HCT116 (cell line): ENCODE data around the gene CEP97. TPM values are rescaled to one million over a fixed set of nuclear protein-coding genes. Genes with fewer than 3 reads are reported as not detected.

ENCODE experiments used
- ATAC-seq: fragments of 200-7000 bp; cut with Tn5 transposase; 2 replicates; pipeline ENCODE4 v1.9.1; 2020; ENCODE audit warnings: mild to moderate bottlenecking, moderate library complexity
- BruUV-seq: library from RNA; stranded (reverse); fragments of 400-500 nt; replicated peaks from 2 replicates; lab custom pipeline; 2021; lab: Mats Ljungman, UMichigan
- CTCF ChIA-PET: fragments of 300-600 bp; sonication (Branson Sonifier 250); formaldehyde crosslinking; loops from one replicate; lab custom pipeline; 2021; ENCODE audit warnings: antibody characterized with exemption; lab: Charles Lee
- POLR2A ChIA-PET: fragments of 300-600, 350-600 bp; sonication (Branson Sonifier 250); formaldehyde crosslinking; loops from one replicate; lab custom pipeline; 2021; ENCODE audit warnings: antibody characterized with exemption; lab: Charles Lee
- RAD21 ChIA-PET, 2 experiments: fragments of 300-600 bp; sonication (Branson Sonifier 250); formaldehyde crosslinking; loops; one replicate each; lab custom pipeline; 2023; ENCODE audit warnings: low total read pairs in 2 of 2; ENCODE audit not compliant: uncharacterized antibody in 2 of 2, unreplicated experiment in 2 of 2, low non-redundant PET in 1 of 2; lab: Charles Lee
- DNase-seq: peaks from one replicate; pipeline ENCODE4 v3.0.0-alpha.2; 2010; ENCODE audit warnings: low read depth, low spot score
- H2AFZ ChIP-seq: fragments of 200-600 bp; shearing (Covaris generic), sonication (generic); 2 replicates; pipeline ENCODE4 v1.6.1; 2017; ENCODE audit warnings: low read depth, mixed run types, mixed read lengths, antibody characterized with exemption, low read length; ENCODE audit not compliant: poor library complexity, severe bottlenecking
- H3K27ac ChIP-seq: 2 replicates; pipeline ENCODE4 v1.5.1; 2012; ENCODE audit warnings: low read depth, low read length
- H3K27me3 ChIP-seq: fragments of 200-600 bp; sonication (generic); 2 replicates; pipeline ENCODE4 v1.6.1; 2016; ENCODE audit warnings: mixed run types, low read length, mixed read lengths; ENCODE audit not compliant: insufficient read depth
- H3K36me3 ChIP-seq, 2 experiments: fragments of 200-500 bp in 1 of 2; fragments of 200-600 bp in 1 of 2; sonication (Bioruptor generic) in 1 of 2; sonication (generic) in 1 of 2; 2 replicates each; pipeline versions ENCODE4 v1.5.1 to v1.6.1; 2014 to 2016; ENCODE audit warnings: low read length in 2 of 2, inconsistent platforms in 1 of 2, mixed read lengths in 1 of 2, mixed run types in 1 of 2; ENCODE audit not compliant: insufficient read depth in 2 of 2, control insufficient read depth in 1 of 2
- H3K4me1 ChIP-seq, 2 experiments: fragments of 200-600 bp in 1 of 2; sonication (generic) in 1 of 2; 2 replicates each; pipeline versions ENCODE4 v1.5.1 to v1.6.1; 2012 to 2017; ENCODE audit warnings: low read length in 2 of 2, inconsistent platforms in 1 of 2, mild to moderate bottlenecking in 1 of 2, mixed read lengths in 1 of 2, mixed run types in 1 of 2, moderate library complexity in 1 of 2; ENCODE audit not compliant: insufficient read depth in 2 of 2, control insufficient read depth in 1 of 2
- H3K4me2 ChIP-seq: fragments of 200-600 bp; sonication (generic); 2 replicates; pipeline ENCODE4 v1.6.1; 2017; ENCODE audit warnings: mixed run types, low read length, mixed read lengths
- H3K4me3 ChIP-seq, 2 experiments: fragments of 200-600 bp in 1 of 2; sonication (generic) in 1 of 2; replicated peaks in 1 of 2; 2 replicates each; pipeline ENCODE4 v1.5.1; 2011 to 2016; ENCODE audit warnings: low read length in 2 of 2, control low read depth in 1 of 2, low read depth in 1 of 2, mild to moderate bottlenecking in 1 of 2, mixed read lengths in 1 of 2, mixed run types in 1 of 2
- H3K79me2 ChIP-seq: fragments of 200-600 bp; sonication (generic); 2 replicates; pipeline ENCODE4 v1.6.1; 2017; ENCODE audit warnings: mild to moderate bottlenecking, mixed run types, low read length, moderate library complexity, mixed read lengths; ENCODE audit not compliant: insufficient read depth
- H3K9ac ChIP-seq: fragments of 200-600 bp; sonication (generic); 2 replicates; pipeline ENCODE4 v1.6.1; 2016; ENCODE audit warnings: low read length, mixed read lengths
- H3K9me2 ChIP-seq: fragments of 200-600 bp; sonication (generic), shearing (Covaris generic); 2 replicates; pipeline ENCODE4 v1.6.1; 2017; ENCODE audit warnings: mixed run types, mild to moderate bottlenecking, moderate library complexity; ENCODE audit not compliant: insufficient read depth
- H3K9me3 ChIP-seq, 2 experiments: fragments of 200-500 bp in 1 of 2; fragments of 200-600 bp in 1 of 2; sonication (Bioruptor generic) in 1 of 2; sonication (generic) in 1 of 2; 2 replicates each; pipeline ENCODE4 v1.6.1; 2014 to 2017; ENCODE audit warnings: low read length in 2 of 2, mixed read lengths in 2 of 2, inconsistent platforms in 1 of 2, low read depth in 1 of 2, mild to moderate bottlenecking in 1 of 2, mixed run types in 1 of 2, moderate library complexity in 1 of 2; ENCODE audit not compliant: control insufficient read depth in 1 of 2, insufficient read depth in 1 of 2
- H4K20me1 ChIP-seq: fragments of 200-600 bp; sonication (generic), shearing (Covaris generic); 2 replicates; pipeline ENCODE4 v1.6.1; 2017; ENCODE audit warnings: mixed run types, mild to moderate bottlenecking, moderate library complexity; ENCODE audit not compliant: insufficient read depth
- CBX3 ChIP-seq: IDR thresholded peaks from 2 replicates; pipeline ENCODE4 v1.6.1; 2012; ENCODE audit warnings: low read depth
- EZH2 ChIP-seq: fragments of 200-600 bp; sonication (generic); IDR thresholded peaks from 2 replicates; pipeline ENCODE4 v1.6.1; 2017; ENCODE audit warnings: antibody characterized with exemption, mixed run types
- EZH2phosphoT487 ChIP-seq: fragments of 200-600 bp; IDR thresholded peaks from 2 replicates; pipeline ENCODE4 v1.6.1; 2018; ENCODE audit warnings: antibody characterized with exemption, borderline replicate concordance
- FOSL1 ChIP-seq: IDR thresholded peaks from 2 replicates; pipeline ENCODE4 v1.6.1; 2012; ENCODE audit warnings: low read depth
- MAX ChIP-seq: IDR thresholded peaks from 2 replicates; pipeline ENCODE4 v1.6.1; 2012
- ZFX ChIP-seq: fragments of 450-650 bp; IDR thresholded peaks from 2 replicates; pipeline ENCODE4 v1.6.1; 2017
- ZNF274 ChIP-seq: fragments of 200-500 bp; sonication (Bioruptor generic); IDR thresholded peaks from 2 replicates; pipeline ENCODE4 v1.6.1; 2014; ENCODE audit warnings: mild to moderate bottlenecking, low read depth, low read length, inconsistent platforms
- intact Hi-C: fragments of 100-400 bp; cut with micrococcal nuclease; formaldehyde crosslinking; loops from 2 replicates; pipeline ENCODE4 v1.10.0; 2022
- total RNA-seq: library from RNA; stranded (reverse); gene quantifications from one replicate; pipeline ENCODE4 v1.2.1, GENCODE V29; 2021; ENCODE audit not compliant: unreplicated experiment

The CEP97 gene
- total RNA-seq, 1 experiment from 2014 or later: 15.7 TPM

DNA sequence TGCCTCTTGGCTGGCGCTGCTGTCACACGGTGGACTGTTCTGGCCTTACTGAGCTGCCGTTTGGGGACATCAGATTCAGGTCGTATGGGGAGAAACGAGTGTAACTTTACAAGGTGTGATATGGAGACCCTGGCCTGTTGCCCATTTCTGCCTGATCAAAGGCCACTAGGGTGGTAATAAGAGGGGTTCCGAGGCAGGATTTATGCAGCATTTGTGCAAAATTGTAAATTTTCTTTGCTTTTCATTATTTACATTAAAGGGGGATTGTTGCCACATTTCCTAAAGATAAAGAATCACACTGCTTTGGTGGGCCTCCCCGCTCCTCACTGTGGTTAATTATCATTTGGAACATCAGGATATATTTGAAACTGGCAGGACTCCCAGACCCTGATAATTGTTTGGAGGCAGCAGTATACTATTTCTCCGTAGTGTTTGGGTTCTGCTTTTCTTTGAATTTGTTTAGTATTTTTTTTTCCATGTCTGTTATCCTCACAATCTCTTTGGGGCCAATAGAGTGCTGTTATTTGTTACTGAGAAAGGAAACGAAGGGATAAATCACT, 55.5 kb downstream of the CEP97 start:
- peaks cover 10 to 23% of the 10 kb centered on the region in 2 experiments; a peak in 3 of 4 replicates for H3K4me1 ChIP-seq
- ChIA-PET POLR2A (interaction anchor here (1.0 kb wide), 1 partner anchor 12 kb away, joined by 3 read pairs; no protein-coding TSS in a partner anchor), CTCF (interaction anchor here (0.9 kb wide), 1 partner anchor 23 kb away, joined by 3 read pairs; no protein-coding TSS in a partner anchor), RAD21 (no interaction called here)
- peak overlapping the region; percentile 48; the same call in 1 of the 2 replicates for H3K9ac ChIP-seq
- no peak for DNase-seq
- no peaks in the 10 kb centered on the region for H3K9me3 ChIP-seq
- no peaks in the 10 kb centered on the region for H3K36me3 ChIP-seq
- peak overlapping the region; percentile 82 for H2AFZ ChIP-seq
- H3K4me3 ChIP-seq: peak overlapping the region; percentile 59 to 71
- no peak overlapping the region for H3K27ac ChIP-seq
- no peaks in the 10 kb centered on the region for H4K20me1 ChIP-seq
- no peaks in the 10 kb centered on the region for H3K27me3 ChIP-seq
- intact Hi-C loops: no loop called here
- BruUV-seq: TSS peak; percentile 60
- no peak for ATAC-seq
- TF ChIP-seq EZH2phosphoT487 (no peak), FOSL1 (no peak), EZH2 (no peak), MAX (no peak), ZNF274 (no peak)
- H3K4me2 ChIP-seq: peak overlapping the region; percentile 87
- H3K79me2 ChIP-seq: no peaks in the 10 kb centered on the region
- H3K9me2 ChIP-seq: no peaks in the 10 kb centered on the region

GRCh38 chr3:101780661-101781060, 56.2 kb downstream of the CEP97 start:
- ChIA-PET RAD21 (no interaction called here), POLR2A (no interaction called here), CTCF (no interaction called here)
- Histone ChIP-seq H3K4me2 (peak overlapping the region; percentile 87), H3K9me2 (no peaks in the 10 kb centered on the region), H3K27ac (no peak overlapping the region), H3K4me3 (peak overlapping the region in 1 of 2 experiments; percentile 71; a peak in 1 of 4 replicates), H4K20me1 (no peaks in the 10 kb centered on the region), H3K4me1 (peaks cover 10 to 23% of the 10 kb centered on the region in 2 experiments; a peak in 3 of 4 replicates), H3K36me3 (no peaks in the 10 kb centered on the region), H3K27me3 (no peaks in the 10 kb centered on the region), H2AFZ (no peak overlapping the region), H3K9me3 (no peaks in the 10 kb centered on the region), H3K9ac (no peak overlapping the region), H3K79me2 (no peaks in the 10 kb centered on the region)
- no peak for ATAC-seq
- BruUV-seq: no TSS peak
- DNase-seq: no peak
- no peak for TF ChIP-seq CBX3
- TF ChIP-seq EZH2: no peak
- TF ChIP-seq ZFX: no peak
- intact Hi-C loops: no loop called here
